Tibial artery (tissue), 4 donors: ENCODE results near the gene RB1.
"Not testable (repeated sequence)": the region's sequence is repeated elsewhere in the genome, so short reads cannot be mapped to it uniquely, and the experiment has no call there.

ENCODE experiments used
- DNase-seq, 2 donors: peaks; one replicate each; pipeline ENCODE4 v3.0.0-alpha.2; 2019
- H3K27ac ChIP-seq, 2 donors: fragments of 200-600 bp; sonication (generic) in 1 of 2; 1 replicate in 1 of 2; 2 replicates in 1 of 2; pipeline ENCODE4 v1.5.1; 2018 to 2019; ENCODE audit warnings: mild to moderate bottlenecking in 1 of 2
- H3K27me3 ChIP-seq, 2 donors: fragments of 200-600 bp; sonication (generic) in 1 of 2; one replicate each; pipeline versions ENCODE4 v1.5.1 to v1.6.0; 2016 to 2019
- H3K36me3 ChIP-seq, 3 donors: fragments of 200-600 bp; sonication (generic) in 2 of 3; one replicate each; pipeline ENCODE4 v1.5.1; 2016 to 2019; ENCODE audit warnings: mild to moderate bottlenecking in 2 of 3
- H3K4me1 ChIP-seq, 4 donors: fragments of 200-600 bp; sonication (generic) in 2 of 4; 1 replicate in 3 of 4; 2 replicates in 1 of 4; pipeline ENCODE4 v1.5.1; 2016 to 2019
- H3K4me3 ChIP-seq, 2 donors: fragments of 200-600 bp; sonication (generic) in 1 of 2; 1 replicate in 1 of 2; 2 replicates in 1 of 2; pipeline ENCODE4 v1.5.1; 2018 to 2019; ENCODE audit warnings: mild to moderate bottlenecking in 2 of 2
- H3K9me3 ChIP-seq, 3 donors: fragments of 200-600 bp; sonication (generic) in 1 of 3; one replicate each; pipeline ENCODE4 v1.5.1; 2016 to 2019
- intact Hi-C: fragments of 100-400 bp; cut with DNase I; formaldehyde crosslinking; loops from one replicate; pipeline ENCODE4 v1.15.0; 2023; ENCODE audit warnings: low total_unique reads
- TF ChIP-seq, protein P1 (sequence below), 2 experiments: fragments of 200-600 bp in 1 of 2; fragments of 450-650 bp in 1 of 2; IDR thresholded peaks; one replicate each; pipeline ENCODE4 v1.5.1; 2017 to 2019; ENCODE audit warnings: antibody characterized with exemption in 2 of 2, mild to moderate bottlenecking in 1 of 2, moderate library complexity in 1 of 2

Gene RB1

DNA sequence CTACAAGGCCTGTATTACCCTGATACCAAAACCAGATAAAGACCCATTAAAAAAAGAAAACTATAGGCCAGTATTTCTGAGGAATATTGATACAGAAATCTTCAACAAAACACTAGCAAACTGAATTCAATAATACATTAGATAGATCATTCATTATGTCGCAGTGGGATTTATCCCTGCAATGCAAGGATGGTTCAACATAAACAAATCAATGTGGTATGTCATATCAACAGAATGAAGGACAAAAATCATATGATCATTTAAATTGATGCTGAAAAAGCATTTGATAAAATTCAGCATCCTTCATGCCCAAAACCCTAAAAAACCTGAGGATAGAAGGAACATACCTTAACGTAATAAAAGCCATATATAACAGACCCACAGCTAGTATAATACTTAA is 50.0 kb downstream of the RB1 start:
- no peak for DNase-seq
- Histone ChIP-seq H3K27ac (no peak overlapping the region), H3K36me3 (peaks cover 27 to 53% (median 42%) of the 10 kb centered on the region in 3 donors), H3K9me3 (no peaks in the 10 kb centered on the region), H3K27me3 (no peaks in the 10 kb centered on the region), H3K4me1 (no peaks in the 10 kb centered on the region), H3K4me3 (no peak overlapping the region)
- intact Hi-C loops, result no loop called here
- TF ChIP-seq, protein P1, sequence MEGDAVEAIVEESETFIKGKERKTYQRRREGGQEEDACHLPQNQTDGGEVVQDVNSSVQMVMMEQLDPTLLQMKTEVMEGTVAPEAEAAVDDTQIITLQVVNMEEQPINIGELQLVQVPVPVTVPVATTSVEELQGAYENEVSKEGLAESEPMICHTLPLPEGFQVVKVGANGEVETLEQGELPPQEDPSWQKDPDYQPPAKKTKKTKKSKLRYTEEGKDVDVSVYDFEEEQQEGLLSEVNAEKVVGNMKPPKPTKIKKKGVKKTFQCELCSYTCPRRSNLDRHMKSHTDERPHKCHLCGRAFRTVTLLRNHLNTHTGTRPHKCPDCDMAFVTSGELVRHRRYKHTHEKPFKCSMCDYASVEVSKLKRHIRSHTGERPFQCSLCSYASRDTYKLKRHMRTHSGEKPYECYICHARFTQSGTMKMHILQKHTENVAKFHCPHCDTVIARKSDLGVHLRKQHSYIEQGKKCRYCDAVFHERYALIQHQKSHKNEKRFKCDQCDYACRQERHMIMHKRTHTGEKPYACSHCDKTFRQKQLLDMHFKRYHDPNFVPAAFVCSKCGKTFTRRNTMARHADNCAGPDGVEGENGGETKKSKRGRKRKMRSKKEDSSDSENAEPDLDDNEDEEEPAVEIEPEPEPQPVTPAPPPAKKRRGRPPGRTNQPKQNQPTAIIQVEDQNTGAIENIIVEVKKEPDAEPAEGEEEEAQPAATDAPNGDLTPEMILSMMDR (IDR thresholded peaks at IDR 0.05), result no peak

GRCh38 chr13:48355524-48355923 is 52.0 kb downstream of the RB1 start:
- H3K4me3 ChIP-seq, DNase-seq, H3K4me1 ChIP-seq, intact Hi-C loops, H3K27ac ChIP-seq, H3K27me3 ChIP-seq, H3K9me3 ChIP-seq: not testable (repeated sequence)
- peaks cover 15 to 34% (median 23%) of the 10 kb centered on the region in 3 donors for H3K36me3 ChIP-seq

- H3K4me1 ChIP-seq, result no peaks in the 10 kb centered on the region
- H3K4me3 ChIP-seq, result no peak overlapping the region
- TF ChIP-seq, protein P1 (IDR thresholded peaks at IDR 0.05), result no peak
- no peak for DNase-seq
- H3K9me3 ChIP-seq, result no peaks in the 10 kb centered on the region
- peaks cover 3 to 23% (median 11%) of the 10 kb centered on the region in 3 donors for H3K36me3 ChIP-seq
- H3K27me3 ChIP-seq, result no peaks in the 10 kb centered on the region
- no peak overlapping the region for H3K27ac ChIP-seq
- intact Hi-C loops, result no loop called here
These were observed 53.2 kb downstream of the RB1 start for GRCh38 chr13:48356750-48357149.

GRCh38 chr13:48369988-48370387 is 66.4 kb downstream of the RB1 start:
- DNase-seq, result no peak
- H3K27me3 ChIP-seq, result no peaks in the 10 kb centered on the region
- H3K4me1 ChIP-seq, result no peaks in the 10 kb centered on the region
- TF ChIP-seq, protein P1 (IDR thresholded peaks at IDR 0.05), result no peak
- H3K27ac ChIP-seq, result no peak overlapping the region
- peaks cover 6 to 28% (median 18%) of the 10 kb centered on the region in 3 donors for H3K36me3 ChIP-seq
- no peaks in the 10 kb centered on the region for H3K9me3 ChIP-seq
- H3K4me3 ChIP-seq, result no peak overlapping the region
- intact Hi-C loops, result no loop called here

DNA sequence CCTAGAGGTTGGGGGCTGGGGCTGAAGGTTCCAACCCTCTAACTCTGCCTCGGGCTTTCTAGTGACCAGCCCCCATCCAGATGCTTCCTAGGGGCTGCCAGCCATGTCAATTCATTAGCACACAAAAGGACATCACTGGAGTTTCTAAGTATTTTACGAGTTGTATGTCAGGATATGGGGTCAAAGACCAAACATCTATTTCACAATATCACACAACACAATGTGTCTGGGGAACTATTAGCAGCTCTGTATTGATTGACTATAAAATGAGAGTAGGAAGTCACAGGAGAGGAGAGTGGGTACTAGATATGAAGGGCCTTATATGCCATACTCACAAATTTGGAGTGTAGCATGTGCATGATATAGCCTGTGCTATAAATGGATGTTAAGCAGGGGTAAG is 67.3 kb downstream of the RB1 start:
- no peaks in the 10 kb centered on the region for H3K4me1 ChIP-seq
- intact Hi-C loops, result no loop called here
- H3K27ac ChIP-seq, result no peak overlapping the region
- H3K27me3 ChIP-seq, result no peaks in the 10 kb centered on the region
- TF ChIP-seq, protein P1 (IDR thresholded peaks at IDR 0.05), result no peak
- H3K9me3 ChIP-seq, result no peaks in the 10 kb centered on the region
- peaks cover 6 to 25% (median 20%) of the 10 kb centered on the region in 3 donors for H3K36me3 ChIP-seq
- no peak for DNase-seq
- H3K4me3 ChIP-seq, result no peak overlapping the region

GRCh38 chr13:48377857-48378256 is 74.3 kb downstream of the RB1 start:
- intact Hi-C loops, result no loop called here
- no peaks in the 10 kb centered on the region for H3K27me3 ChIP-seq
- no peaks in the 10 kb centered on the region for H3K9me3 ChIP-seq
- H3K4me3 ChIP-seq, result no peak overlapping the region
- H3K27ac ChIP-seq, result no peak overlapping the region
- no peak for DNase-seq
- TF ChIP-seq, protein P1 (IDR thresholded peaks at IDR 0.05), result no peak
- H3K36me3 ChIP-seq, result peaks cover 10 to 32% (median 32%) of the 10 kb centered on the region in 3 donors
- no peaks in the 10 kb centered on the region for H3K4me1 ChIP-seq
